ENCODE results near the gene BDKRB1.

The BDKRB1 gene

DNA sequence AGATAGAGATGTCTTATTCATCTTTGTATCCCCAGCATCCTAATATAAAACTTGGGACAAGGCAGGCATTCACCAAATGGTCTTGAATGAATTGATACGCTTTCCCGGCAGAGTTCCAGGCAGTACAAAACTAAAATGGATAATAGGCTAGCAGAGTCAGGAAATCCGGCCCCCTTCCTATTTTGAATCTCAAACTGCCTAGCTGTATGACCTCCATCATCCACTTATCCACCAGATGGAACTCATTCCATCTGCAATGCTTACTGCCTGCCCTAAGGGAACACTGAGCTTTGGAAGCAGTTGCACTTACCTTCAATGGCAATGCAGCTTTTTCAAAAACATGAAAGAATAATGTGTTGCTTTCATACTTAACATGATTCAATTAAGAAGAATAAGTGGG is 43.4 kb downstream of the BDKRB1 start:
- ChIA-PET POLR2A (no interaction called here), CTCF (interaction anchor here (1.0 to 2.6 kb wide), 3 partner anchors 28 to 124 kb away, joined by 3 to 9 read pairs (median 3); no protein-coding TSS in a partner anchor)
- TF ChIP-seq, protein P1, sequence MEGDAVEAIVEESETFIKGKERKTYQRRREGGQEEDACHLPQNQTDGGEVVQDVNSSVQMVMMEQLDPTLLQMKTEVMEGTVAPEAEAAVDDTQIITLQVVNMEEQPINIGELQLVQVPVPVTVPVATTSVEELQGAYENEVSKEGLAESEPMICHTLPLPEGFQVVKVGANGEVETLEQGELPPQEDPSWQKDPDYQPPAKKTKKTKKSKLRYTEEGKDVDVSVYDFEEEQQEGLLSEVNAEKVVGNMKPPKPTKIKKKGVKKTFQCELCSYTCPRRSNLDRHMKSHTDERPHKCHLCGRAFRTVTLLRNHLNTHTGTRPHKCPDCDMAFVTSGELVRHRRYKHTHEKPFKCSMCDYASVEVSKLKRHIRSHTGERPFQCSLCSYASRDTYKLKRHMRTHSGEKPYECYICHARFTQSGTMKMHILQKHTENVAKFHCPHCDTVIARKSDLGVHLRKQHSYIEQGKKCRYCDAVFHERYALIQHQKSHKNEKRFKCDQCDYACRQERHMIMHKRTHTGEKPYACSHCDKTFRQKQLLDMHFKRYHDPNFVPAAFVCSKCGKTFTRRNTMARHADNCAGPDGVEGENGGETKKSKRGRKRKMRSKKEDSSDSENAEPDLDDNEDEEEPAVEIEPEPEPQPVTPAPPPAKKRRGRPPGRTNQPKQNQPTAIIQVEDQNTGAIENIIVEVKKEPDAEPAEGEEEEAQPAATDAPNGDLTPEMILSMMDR (IDR thresholded peaks at IDR 0.05; ENCODE audit: control extremely low read depth, extremely low read depth, low read depth, missing control alignments), result no peak
- DNase-seq (ENCODE audit: extremely low spot score), result no peak

DNA sequence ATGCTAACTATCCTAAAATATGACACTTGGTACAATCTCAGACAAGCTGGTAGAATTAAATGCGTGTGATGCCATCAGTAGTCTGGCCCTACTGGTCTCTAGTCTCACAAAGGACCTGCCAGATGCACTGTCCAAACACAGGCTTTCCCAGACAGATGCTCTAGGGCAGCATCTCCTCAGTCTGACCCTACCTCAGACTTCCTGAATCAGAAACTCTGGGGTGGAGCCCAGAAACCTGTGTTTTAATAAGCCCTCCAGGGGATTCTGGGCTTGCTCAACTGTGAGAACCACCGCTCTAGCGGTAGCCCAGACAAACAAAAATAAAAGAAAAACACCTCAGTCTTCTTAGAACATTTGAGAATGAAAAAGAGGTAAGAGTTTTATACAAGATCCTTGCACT is 48.0 kb downstream of the BDKRB1 start:
- CTCF ChIA-PET, result interaction anchor here (1.0 to 1.2 kb wide), 2 partner anchors 8 to 16 kb away, joined by 3 read pairs; no protein-coding TSS in a partner anchor
- DNase-seq (ENCODE audit: extremely low spot score), result no peak
- POLR2A ChIA-PET, result no interaction called here
- TF ChIP-seq, protein P1 (IDR thresholded peaks at IDR 0.05; ENCODE audit: control extremely low read depth, extremely low read depth, low read depth, missing control alignments), result no peak

DNA sequence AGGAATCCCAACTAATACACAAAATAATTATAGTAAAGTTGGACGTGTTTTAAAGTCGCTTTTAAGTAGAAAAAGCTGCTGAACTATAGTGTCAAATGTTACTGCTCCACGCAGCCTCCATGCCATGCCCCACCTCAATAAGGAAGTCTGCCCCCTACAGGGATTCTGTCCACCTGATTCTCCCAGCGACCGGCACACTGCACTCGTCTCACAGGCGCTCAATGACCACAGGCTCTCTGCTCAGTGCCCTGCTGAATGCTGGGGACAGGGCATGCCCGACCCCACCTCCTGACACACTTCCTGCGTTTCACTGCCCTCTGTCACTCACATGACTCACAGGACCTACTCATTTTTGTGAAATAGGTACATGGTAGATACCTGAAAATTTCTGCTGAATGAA is 48.9 kb downstream of the BDKRB1 start:
- TF ChIP-seq, protein P1 (IDR thresholded peaks at IDR 0.05; ENCODE audit: control extremely low read depth, extremely low read depth, low read depth, missing control alignments), result no peak
- ChIA-PET CTCF (interaction anchor here (0.8 to 1.2 kb wide), 3 partner anchors 9 to 17 kb away, joined by 3 read pairs; no protein-coding TSS in a partner anchor), POLR2A (no interaction called here)
- no peak for DNase-seq (ENCODE audit: extremely low spot score)

GRCh38 chr14:96307434-96307833 is 51.4 kb downstream of the BDKRB1 start:
- CTCF ChIA-PET, result interaction anchor here (0.9 to 1.9 kb wide), 3 partner anchors 10 to 16 kb away, joined by 3 to 6 read pairs (median 4); no protein-coding TSS in a partner anchor
- POLR2A ChIA-PET, result interaction anchor here (0.6 kb wide), 1 partner anchor 156 kb away, joined by 4 read pairs; no protein-coding TSS in a partner anchor
- TF ChIP-seq, protein P1 (IDR thresholded peaks at IDR 0.05; ENCODE audit: control extremely low read depth, extremely low read depth, low read depth, missing control alignments), result no peak
- DNase-seq (ENCODE audit: extremely low spot score), result no peak

GRCh38 chr14:96309133-96309895 is 53.3 kb downstream of the BDKRB1 start:
- no peak for DNase-seq (ENCODE audit: extremely low spot score)
- TF ChIP-seq, protein P1 (IDR thresholded peaks at IDR 0.05; ENCODE audit: control extremely low read depth, extremely low read depth, low read depth, missing control alignments), result no peak
- CTCF ChIA-PET, result interaction anchor here (1.4 to 1.6 kb wide), 3 partner anchors 12 to 19 kb away, joined by 3 read pairs; no protein-coding TSS in a partner anchor
- POLR2A ChIA-PET, result no interaction called here

- TF ChIP-seq, protein P1 (IDR thresholded peaks at IDR 0.05; ENCODE audit: control extremely low read depth, extremely low read depth, low read depth, missing control alignments), result no peak
- ChIA-PET POLR2A (no interaction called here), CTCF (interaction anchor here (1.4 kb wide), 1 partner anchor 12 kb away, joined by 3 read pairs; no protein-coding TSS in a partner anchor)
- DNase-seq (ENCODE audit: extremely low spot score), result no peak
Observed at GRCh38 chr14:96309896-96310330, 53.9 kb downstream of the BDKRB1 start.

Measured in GM10248 (cell line).